Bone marrow (tissue), 2 donors: ENCODE data around the gene GRIK2.
"Not testable (repeated sequence)": the region's sequence is repeated elsewhere in the genome, so short reads cannot be mapped to it uniquely, and the experiment has no call there.

Experiments used
- DNase-seq, 2 donors: peaks; one replicate each; lab custom pipeline; 2025; lab: John Stamatoyannopoulos, UW

GRIK2 gene

DNA sequence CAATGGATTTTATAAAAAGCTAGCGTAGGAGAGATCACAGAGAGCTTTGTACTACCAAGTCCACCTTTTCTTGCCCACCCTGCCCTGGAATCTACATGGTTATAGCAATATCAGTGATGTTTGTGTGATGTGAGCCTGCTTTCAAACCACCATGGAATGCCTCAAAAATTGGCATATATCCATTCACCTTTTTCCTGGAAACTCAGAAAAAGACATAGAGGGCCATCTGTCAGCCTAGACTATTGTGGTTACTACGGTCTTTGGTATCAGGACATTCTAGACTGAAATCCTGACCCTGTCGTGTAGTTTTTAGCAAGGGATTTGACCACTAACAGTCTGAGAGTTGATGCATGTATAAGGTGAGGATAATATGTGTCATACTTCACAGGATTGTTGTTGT is 239.6 kb downstream of the GRIK2 start:
- DNase-seq: no peak

DNA sequence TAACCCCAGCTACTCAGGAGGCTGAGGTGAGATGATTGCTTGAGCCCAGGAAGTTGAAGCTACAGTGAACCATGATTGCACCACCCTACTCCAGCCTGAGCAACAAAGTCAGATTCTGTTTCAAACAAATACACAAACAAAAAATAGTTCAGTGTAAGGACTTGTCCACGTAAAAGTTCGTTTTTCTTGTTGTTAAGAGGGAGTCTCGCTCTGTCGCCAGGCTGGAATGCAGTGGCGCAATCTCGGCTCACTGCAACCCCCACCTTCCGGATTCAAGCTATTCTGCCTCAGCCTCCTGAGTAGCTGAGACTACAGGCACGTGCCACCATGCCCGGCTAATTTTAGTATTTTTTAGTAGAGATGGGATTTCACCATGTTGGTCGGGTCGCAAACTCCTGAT is 245.4 kb downstream of the GRIK2 start:
- not testable (repeated sequence) for DNase-seq

DNA sequence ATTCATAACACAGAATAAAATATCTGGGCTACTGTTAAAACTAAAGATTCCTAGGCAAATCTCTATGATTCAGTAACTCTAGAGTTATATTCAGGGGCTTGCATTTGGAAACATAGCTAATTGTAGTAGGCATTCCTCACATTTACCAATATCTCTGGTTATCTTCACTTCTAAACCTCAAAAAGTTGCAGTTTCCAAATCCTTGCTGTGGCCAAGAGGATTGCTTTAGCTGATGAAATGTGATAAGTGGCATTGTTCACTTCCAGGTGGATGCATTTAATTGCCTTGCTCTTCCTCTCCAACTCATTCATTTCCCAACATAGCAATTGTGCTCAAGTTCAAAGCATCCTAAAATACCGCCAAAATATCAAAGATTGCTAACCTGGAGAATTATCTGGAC is 246.6 kb downstream of the GRIK2 start:
- no peak for DNase-seq

DNA sequence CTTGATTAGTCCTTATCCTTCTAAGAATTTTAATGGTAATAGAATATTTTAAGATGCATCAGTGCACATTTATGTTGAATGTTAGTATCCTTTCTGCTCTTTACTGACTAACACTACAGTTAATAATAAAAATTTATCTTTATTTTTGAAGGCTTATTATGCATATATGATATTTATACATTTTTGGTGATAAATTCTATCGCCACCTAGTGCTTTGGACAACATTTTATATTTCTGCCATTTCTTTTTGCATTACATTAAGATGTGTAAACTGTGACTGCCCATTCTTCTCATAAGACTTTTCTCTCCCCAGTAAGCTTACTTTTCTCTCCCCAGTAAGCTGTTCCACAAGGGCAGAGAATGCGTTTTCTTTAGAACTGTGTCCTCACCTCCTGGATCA is 252.3 kb downstream of the GRIK2 start:
- no peak for DNase-seq

GRCh38 chr6:101650402-101651100 is 257.0 kb downstream of the GRIK2 start:
- no peak for DNase-seq

DNA sequence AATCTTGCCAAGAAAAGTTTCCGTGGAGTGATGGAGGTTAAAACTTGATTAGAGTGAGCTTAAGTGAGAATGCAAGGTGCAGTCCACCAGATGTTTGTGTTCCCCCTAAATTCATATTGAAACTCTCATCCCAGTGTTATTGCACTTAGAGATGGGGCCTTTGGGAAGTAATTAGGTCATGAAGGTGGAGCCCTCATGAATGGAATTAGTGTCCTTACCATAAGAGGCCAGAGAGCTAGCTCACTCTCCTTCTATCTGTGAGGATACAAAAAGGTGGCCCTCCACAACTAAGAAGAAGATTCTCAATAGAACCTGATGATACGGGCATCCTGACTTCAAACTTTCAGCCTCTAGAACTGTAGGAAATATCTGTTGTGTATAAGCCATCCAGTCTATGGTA is 258.6 kb downstream of the GRIK2 start:
- no peak for DNase-seq

DNA sequence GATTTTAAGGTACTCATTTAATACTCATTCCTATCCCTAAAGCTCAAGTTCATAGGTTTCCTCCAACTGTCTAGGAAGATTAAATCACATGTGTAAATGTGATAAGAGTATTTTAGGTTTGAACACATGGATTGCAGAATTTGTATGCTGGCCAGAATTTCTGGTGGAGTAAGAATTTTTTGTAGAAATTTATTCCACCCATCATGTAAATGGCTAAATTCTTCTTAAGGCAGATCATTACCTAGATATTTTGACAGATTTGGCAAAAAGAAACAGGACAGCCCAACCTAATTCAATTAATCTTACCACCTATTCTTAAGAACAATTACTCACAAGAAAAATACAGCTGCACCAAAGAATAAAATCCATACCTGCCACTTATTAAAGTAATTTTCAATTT is 261.6 kb downstream of the GRIK2 start:
- DNase-seq: no peak

DNA sequence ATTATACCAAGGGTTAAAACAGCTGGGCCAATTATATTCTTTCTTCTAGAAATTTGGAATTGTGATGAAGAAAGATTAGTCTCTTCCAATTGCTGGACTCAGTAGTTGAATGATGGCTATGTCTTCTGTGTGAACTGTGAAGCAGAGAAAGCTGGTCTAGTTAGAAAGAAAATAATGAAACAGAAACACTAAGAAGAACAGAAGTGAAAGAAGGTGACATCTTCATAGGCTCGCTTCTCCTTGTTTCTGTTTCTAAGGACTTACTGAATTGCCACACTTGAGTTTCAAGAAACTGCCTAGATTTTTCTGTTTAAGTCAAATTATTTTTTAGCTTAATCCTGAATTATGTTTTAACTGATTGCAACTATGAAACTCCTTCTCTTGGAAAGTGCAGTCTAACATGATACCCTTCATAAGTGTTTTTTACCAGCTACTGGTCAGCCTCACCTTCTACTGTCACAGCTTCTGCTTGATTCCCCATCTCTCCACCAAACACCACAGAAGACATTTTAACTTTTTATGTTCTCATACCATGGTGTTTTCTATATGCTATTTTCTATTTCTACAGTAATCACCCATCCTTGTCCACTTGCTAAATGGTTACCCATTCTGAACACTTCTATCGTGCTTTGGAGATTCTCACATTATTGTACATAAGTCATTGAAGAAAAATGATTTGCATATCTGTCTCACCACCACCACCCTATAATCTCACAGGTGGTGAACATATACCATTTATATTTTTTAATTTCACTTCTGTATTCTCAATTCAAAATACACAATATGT is 268.8 kb downstream of the GRIK2 start:
- no peak for DNase-seq

GRCh38 chr6:101663100-101663499 is 269.6 kb downstream of the GRIK2 start:
- DNase-seq: no peak

DNA sequence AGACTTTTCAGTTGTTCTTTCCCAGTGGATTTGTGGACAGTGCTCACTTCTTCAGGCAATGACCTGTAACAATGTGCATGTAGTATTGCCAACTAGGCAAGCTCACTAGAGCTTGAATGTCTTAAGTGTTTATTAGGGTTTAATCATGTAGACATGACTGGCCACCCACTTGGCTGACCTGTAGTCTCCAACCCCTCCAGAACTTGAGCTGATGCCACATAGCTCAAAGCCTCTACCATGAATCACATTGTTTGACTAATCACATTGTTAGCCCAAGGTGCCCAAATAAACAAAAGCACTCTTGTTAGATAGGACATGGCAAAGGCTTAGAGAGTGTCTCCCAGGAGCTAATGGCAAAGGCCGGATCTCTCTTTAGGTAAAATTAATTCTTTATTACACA is 272.7 kb downstream of the GRIK2 start:
- DNase-seq: no peak

- DNase-seq: no peak
These were observed 275.1 kb downstream of the GRIK2 start for GRCh38 chr6:101668496-101669030.

DNA sequence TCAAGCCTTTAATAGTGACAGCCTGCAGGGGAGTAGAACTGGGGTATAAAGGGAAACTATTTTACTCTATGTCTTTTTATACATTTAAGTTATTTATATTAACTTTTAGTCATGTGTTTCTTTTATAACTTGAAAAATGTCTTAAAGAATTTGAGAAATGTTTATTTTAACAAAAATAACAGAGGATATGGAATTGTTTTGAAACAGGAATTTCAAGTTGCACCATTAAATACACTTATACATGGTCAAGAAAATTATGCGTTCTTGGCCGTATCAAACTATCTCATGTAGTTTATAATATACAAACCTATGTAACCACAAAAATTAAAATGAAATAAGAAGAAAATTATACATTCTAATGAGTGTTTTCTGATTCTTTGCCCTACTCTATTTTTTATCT is 282.7 kb downstream of the GRIK2 start:
- no peak for DNase-seq

GRCh38 chr6:101682937-101683336 is 289.4 kb downstream of the GRIK2 start:
- DNase-seq: no peak

DNA sequence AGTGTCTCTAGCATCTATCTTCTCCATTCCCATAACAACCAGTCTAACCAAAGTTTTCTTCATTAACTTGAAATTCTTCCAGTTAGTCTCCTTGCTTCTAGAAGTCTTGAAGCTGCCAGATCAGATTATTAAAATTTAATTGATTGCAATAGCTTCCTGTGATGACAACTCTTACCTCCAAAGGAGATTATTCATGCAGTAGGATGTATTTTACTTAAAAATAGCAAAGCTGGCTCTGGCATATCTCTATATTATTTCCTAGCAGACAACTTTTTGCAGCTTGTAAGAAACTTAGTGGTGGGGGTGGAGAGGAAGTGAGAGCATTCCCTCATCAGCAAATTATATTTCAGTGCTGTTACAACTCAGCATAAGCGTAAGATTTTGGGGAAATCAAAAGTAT is 290.4 kb downstream of the GRIK2 start:
- DNase-seq: no peak

GRCh38 chr6:101686653-101687052 is 293.1 kb downstream of the GRIK2 start:
- no peak for DNase-seq

- no peak for DNase-seq
These were observed 295.6 kb downstream of the GRIK2 start for GRCh38 chr6:101689156-101689555.

DNA sequence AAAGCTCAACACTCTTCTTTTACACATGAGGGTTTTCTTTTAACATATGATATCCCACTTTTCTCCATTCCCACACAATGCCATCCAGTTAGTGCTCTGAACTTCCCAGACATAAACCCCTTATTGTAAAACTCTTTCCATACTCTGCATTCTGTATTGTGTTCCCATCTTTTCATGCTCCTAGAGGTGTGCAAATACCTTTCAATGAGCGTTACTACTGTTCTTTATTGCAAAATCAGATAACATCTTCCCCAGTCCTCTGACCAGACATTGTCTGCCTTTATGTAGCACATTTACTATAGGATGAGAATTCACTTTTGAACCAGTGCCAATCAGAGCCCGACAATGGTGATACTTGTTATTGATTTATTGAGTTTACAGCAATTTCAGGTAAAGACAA is 296.2 kb downstream of the GRIK2 start:
- DNase-seq: no peak

DNA sequence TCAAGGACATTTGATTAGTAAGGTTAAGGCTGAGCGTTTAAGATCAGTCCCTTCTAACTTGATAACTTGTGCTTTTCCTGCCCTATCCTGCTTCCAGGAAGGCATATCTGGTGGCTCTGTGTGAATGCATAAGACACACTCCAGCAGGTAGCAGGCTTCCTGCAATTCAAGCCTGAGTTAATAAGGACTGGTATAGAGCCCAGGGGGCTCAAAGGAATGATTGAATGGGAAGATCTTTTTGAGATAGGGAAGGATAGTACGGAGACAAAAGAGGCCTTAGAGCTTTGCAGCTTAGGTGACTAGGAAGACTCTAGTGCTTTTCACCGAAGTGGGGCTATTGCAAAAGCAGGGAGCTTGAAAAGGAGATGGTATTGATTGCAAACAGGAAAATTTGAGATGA is 307.1 kb downstream of the GRIK2 start:
- no peak for DNase-seq

DNA sequence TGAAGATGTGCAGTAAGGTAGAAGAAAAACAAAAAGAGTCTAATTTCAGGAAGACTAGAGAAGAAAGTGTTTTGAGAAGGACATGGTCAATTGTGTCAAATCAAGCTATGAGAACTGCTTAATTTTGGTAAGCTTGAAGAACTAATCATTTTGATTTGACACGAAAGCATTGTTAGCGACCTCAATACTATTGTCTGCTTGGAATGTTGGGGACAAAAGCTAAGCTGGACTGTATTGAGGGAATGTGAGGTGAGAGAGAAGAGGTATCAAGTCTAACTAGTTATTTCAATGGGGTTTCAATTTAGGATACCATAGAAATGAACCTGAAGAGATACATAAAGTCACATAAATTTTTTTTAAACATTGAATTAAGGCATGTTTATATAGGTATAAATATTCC is 309.8 kb downstream of the GRIK2 start:
- no peak for DNase-seq

DNA sequence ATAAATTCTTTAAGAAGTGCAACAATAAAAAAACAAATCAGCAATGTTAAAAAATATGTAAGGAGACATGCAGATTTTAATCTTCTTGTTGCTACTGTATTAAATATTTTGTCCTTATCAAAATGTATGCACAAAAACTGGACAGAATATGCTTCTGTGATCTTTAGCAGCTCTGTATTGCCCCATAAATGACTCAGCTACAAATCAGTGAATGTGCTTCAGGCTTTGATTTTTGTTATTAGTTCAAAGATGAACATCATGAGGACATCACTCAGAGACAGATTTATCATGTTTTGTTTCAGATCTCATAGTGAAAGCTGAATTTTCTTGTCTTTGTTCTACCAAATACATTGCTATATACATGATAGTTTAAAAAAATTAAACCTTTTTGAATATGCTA is 312.4 kb downstream of the GRIK2 start:
- no peak for DNase-seq

DNA sequence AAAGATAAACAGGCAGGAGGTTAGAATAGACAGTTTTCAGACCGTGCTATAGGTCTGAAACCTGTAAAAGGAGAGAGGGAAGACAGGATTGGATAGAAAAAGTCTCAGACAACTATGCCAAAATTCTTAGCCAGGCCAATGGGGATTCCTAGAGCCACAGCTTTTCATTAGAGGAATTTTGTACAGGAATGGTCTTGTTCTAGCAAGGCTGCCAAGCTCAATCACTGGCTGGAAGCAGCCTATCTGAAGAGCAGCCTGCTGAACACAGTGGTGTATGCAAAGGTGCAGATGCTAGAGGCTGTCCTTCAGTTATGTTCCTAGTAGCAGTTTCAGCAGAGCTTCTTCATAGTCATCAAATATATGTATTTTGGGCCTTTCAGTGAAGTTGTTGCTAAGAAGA is 313.1 kb downstream of the GRIK2 start:
- DNase-seq: no peak

GRCh38 chr6:101711518-101711917 is 318.0 kb downstream of the GRIK2 start:
- DNase-seq: no peak

GRCh38 chr6:101716387-101716786 is 322.9 kb downstream of the GRIK2 start:
- no peak for DNase-seq

- DNase-seq: no peak
These were observed 323.3 kb downstream of the GRIK2 start for GRCh38 chr6:101716810-101717209.
